K562 (cell line): ENCODE results near the gene TNNT3. TPM values are rescaled to one million over a fixed set of nuclear protein-coding genes. Genes with fewer than 3 reads are reported as not detected.

Experiments used
- ATAC-seq: fragments of 200-7000 bp; cut with Tn5 transposase; 3 replicates; pipeline ENCODE4 v1.9.1; 2020; ENCODE audit warnings: moderate library complexity
- BruUV-seq: library from RNA; stranded (reverse); fragments of 400-500 nt; replicated peaks from 2 replicates; lab custom pipeline; 2021; lab: Mats Ljungman, UMichigan
- CTCF ChIA-PET: fragments of 300-600 bp; formaldehyde crosslinking; extraction: SDS; loops from one replicate; lab custom pipeline; 2021; ENCODE audit warnings: low intra/inter-chr PET ratio; lab: Yijun Ruan, JAX
- POLR2A ChIA-PET: fragments of 300-600, 350-650 bp; sonication (Branson Sonifier 250); formaldehyde crosslinking; extraction: SDS; loops from one replicate; lab custom pipeline; 2021; ENCODE audit warnings: antibody characterized with exemption, inconsistent platforms; lab: Yijun Ruan, JAX
- DNase-seq, 4 experiments: peaks; one replicate each; pipeline versions ENCODE4 v3.0.0 to v3.0.0-alpha.2; 2011 to 2018; ENCODE audit warnings: low spot score in 3 of 4, mixed read lengths in 3 of 4; ENCODE audit errors: extremely low read depth in 1 of 4
- FAIRE-seq: peaks from 2 replicates; lab custom pipeline; 2011; peaks lifted over from hg19 to GRCh38; lab: Jason Lieb, UNC
- H2AFZ ChIP-seq: 2 replicates; pipeline ENCODE4 v1.6.0; 2011; ENCODE audit warnings: low read depth, low read length, control low read depth, inconsistent platforms
- H3K27ac ChIP-seq: fragments of 200-600 bp; 3 replicates; pipeline ENCODE4 v1.8.0; 2011; ENCODE audit warnings: low read depth, mild to moderate bottlenecking, control low read depth, inconsistent platforms, low read length, moderate library complexity, mixed read lengths; ENCODE audit errors: extremely low read depth
- H3K27me3 ChIP-seq, 2 experiments: fragments of 300-600 bp in 1 of 2; 2 replicates in 1 of 2; 3 replicates in 1 of 2; pipeline versions ENCODE4 v1.6.0 to v1.8.0; 2011; ENCODE audit warnings: inconsistent platforms in 2 of 2, low read length in 2 of 2, mild to moderate bottlenecking in 1 of 2, mixed read lengths in 1 of 2, moderate library complexity in 1 of 2; ENCODE audit not compliant: control insufficient read depth in 2 of 2, insufficient read depth in 2 of 2
- H3K36me3 ChIP-seq: fragments of 300-600 bp; 3 replicates; pipeline ENCODE4 v1.8.0; 2011; ENCODE audit warnings: mild to moderate bottlenecking, low read length, inconsistent platforms; ENCODE audit not compliant: control insufficient read depth, insufficient read depth
- H3K4me1 ChIP-seq, 2 experiments: fragments of 200-600 bp in 1 of 2; replicated peaks in 1 of 2; 2 replicates in 1 of 2; 3 replicates in 1 of 2; pipeline versions ENCODE4 v1.5.1 to v1.8.0; 2011; ENCODE audit warnings: inconsistent platforms in 2 of 2, low read length in 2 of 2, mild to moderate bottlenecking in 1 of 2, mixed read lengths in 1 of 2, moderate library complexity in 1 of 2; ENCODE audit not compliant: control insufficient read depth in 2 of 2, insufficient read depth in 2 of 2
- H3K4me2 ChIP-seq: 2 replicates; pipeline ENCODE4 v1.6.1; 2011; ENCODE audit warnings: low read length, control low read depth, inconsistent platforms, mixed read lengths; ENCODE audit not compliant: insufficient read depth
- H3K4me3 ChIP-seq: fragments of 200-600 bp; sonication (generic), shearing (Covaris generic); 2 replicates; pipeline ENCODE4 v1.5.1; 2016; ENCODE audit warnings: control low read depth, inconsistent platforms
- H3K79me2 ChIP-seq: fragments of 200-600 bp; 3 replicates; pipeline ENCODE4 v1.8.0; 2011; ENCODE audit warnings: low read length, inconsistent platforms; ENCODE audit not compliant: control insufficient read depth, insufficient read depth
- H3K9ac ChIP-seq, 2 experiments: 2 replicates each; pipeline versions ENCODE4 v1.6.0 to v1.6.1; 2011; ENCODE audit warnings: low read depth in 2 of 2, low read length in 2 of 2, control low read depth in 1 of 2, inconsistent platforms in 1 of 2, mild to moderate bottlenecking in 1 of 2, mixed read lengths in 1 of 2; ENCODE audit not compliant: insufficient read depth in 1 of 2
- H3K9me1 ChIP-seq: one replicate; pipeline ENCODE4 v1.6.0; 2011; ENCODE audit warnings: inconsistent platforms, mild to moderate bottlenecking, low read length, moderate library complexity; ENCODE audit not compliant: control insufficient read depth, insufficient read depth
- H3K9me3 ChIP-seq: replicated peaks from 2 replicates; pipeline ENCODE4 v1.5.1; 2011; ENCODE audit warnings: low read depth, low read length, inconsistent platforms; ENCODE audit not compliant: control insufficient read depth, insufficient read depth
- H4K20me1 ChIP-seq: replicated peaks from 2 replicates; pipeline ENCODE4 v1.6.1; 2011; ENCODE audit warnings: low read length, inconsistent platforms, mixed read lengths; ENCODE audit not compliant: control insufficient read depth, insufficient read depth
- HCFC1 ChIP-seq: IDR thresholded peaks from 2 replicates; pipeline ENCODE4 v1.6.1; 2012; ENCODE audit warnings: low read depth, low read length, improper control_type of control experiment
- POLR2A ChIP-seq: fragments of 450-650 bp; conservative IDR thresholded peaks from 2 replicates; pipeline ENCODE4 v1.6.1; 2016
- WGBS: fragments of 100-300 bp; shearing (Covaris generic); methylation state at CpG from one replicate; pipeline ENCODE4 v1.1.6; 2016; ENCODE audit warnings: low coverage, mixed read lengths; ENCODE audit not compliant: insufficient coverage; ENCODE audit errors: missing lambda C conversion rate; 5-methylcytosine and 5-hydroxymethylcytosine counted together
- in situ Hi-C: fragments of 300-500 bp; cut with MboI; formaldehyde crosslinking; loops from 4 replicates; pipeline ENCODE4 v1.15.0; 2018; ENCODE audit warnings: inconsistent platforms, mixed read lengths
- intact Hi-C: fragments of 100-400 bp; cut with micrococcal nuclease; formaldehyde crosslinking; loops from 2 replicates; pipeline ENCODE4 v1.14.2; 2022
- polyA plus RNA-seq, 8 experiments: library from polyadenylated mRNA; depleted of rRNA in 4 of 8; stranded (reverse) in 5 of 8; unstranded in 3 of 8; fragments of >200 nt; fragmentation: Nextera tagmentation in 2 of 8; fragmentation: Illumina TruSeq in 1 of 8; extraction: Ambion mirVana in 2 of 8; extraction: Trizol in 1 of 8; gene quantifications; 2 replicates each; pipeline versions ENCODE4 v1.2.1 to v1.2.3, GENCODE V29; 2011 to 2014; ENCODE audit warnings: inconsistent platforms in 1 of 8, missing spikeins in 1 of 8
- total RNA-seq, 7 experiments: library from RNA; depleted of rRNA in 6 of 7; stranded (reverse); fragments of >200 nt in 6 of 7; fragmentation: Illumina TruSeq in 2 of 7; extraction: Trizol in 2 of 7; gene quantifications; 2 replicates each; pipeline versions ENCODE4 v1.2.1 to v1.2.3, GENCODE V29; 2011 to 2021; ENCODE audit warnings: low replicate concordance in 1 of 7
- TF ChIP-seq, protein P1 (sequence below): conservative IDR thresholded peaks from 2 replicates; pipeline ENCODE4 v1.6.1; 2011; ENCODE audit warnings: low read depth, mild to moderate bottlenecking, low read length; ENCODE audit not compliant: control insufficient read depth

Gene TNNT3
- total and polyA plus RNA-seq, 9 of the 15 experiments (the other 6 are each of a cell fraction or from before 2014, with no cell fraction given), result 0.10 TPM; not detected in 8

DNA sequence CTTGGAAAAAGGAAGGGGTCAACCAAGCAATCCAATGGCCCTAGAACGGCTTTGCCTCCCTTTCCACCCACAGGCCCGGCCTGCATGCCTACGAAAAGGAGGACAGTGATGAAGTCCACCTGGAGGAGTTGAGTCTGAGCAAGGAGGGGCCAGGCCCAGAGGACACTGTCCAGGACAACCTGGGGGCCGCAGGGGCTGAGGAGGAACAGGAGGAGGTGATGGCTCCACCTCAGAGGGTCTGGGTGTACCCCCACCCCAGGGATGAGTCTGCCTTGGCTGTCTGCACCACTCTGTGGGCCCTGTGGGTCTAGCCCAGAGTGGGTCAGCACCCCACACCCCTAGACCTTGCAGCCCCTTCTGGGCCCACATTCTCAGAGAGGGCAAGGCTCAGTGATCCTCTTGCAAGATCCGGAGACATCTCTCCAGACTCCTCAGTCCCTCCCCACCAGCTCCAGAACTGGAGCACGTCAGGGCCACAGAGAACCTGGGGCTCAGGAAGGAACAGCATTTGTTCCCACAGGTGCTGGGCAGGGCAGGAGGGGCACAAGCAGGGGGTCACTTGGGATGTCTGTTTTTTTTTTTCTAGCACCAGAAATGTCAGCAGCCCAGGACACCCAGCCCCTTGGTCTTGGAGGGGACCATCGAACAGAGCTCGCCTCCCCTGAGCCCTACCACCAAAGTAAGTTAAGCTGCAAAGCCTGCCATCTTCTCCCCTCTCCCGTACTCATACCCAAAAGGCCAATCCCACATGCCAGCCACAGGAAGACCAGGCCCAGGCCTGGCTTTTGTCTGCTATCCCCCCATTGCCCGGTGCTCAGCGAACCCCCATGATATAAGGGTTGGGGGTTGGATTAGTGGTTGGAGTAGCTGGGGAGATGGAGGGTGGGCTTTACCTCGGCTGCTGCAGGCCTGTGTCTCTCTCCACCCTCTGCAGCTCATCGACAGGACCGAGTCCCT, 35.9 kb upstream of the TNNT3 start:
- no peaks in the 10 kb centered on the region for H3K9me3 ChIP-seq
- in situ Hi-C loops, result loop anchor here (5.0 kb wide), 1 partner anchor 34 kb away; the partner anchor contains the start of gene TNNT3
- POLR2A ChIA-PET, result interaction anchor here (0.5 to 0.6 kb wide), 2 partner anchors 59 to 224 kb away, joined by 3 read pairs; no protein-coding TSS in a partner anchor
- no peaks in the 10 kb centered on the region for H3K36me3 ChIP-seq
- WGBS, result 0% methylated on average over 14 of the region's 14 CpGs
- intact Hi-C loops, result loop anchor here (2.0 kb wide), 1 partner anchor 47 kb away; no protein-coding TSS in a partner anchor
- H3K27me3 ChIP-seq, result peaks cover 3 to 48% of the 10 kb centered on the region in 2 experiments; a peak in 4 of 5 replicates
- FAIRE-seq, result no peak
- TF ChIP-seq HCFC1 (no peak), POLR2A (no peak)
- TF ChIP-seq, protein P1, sequence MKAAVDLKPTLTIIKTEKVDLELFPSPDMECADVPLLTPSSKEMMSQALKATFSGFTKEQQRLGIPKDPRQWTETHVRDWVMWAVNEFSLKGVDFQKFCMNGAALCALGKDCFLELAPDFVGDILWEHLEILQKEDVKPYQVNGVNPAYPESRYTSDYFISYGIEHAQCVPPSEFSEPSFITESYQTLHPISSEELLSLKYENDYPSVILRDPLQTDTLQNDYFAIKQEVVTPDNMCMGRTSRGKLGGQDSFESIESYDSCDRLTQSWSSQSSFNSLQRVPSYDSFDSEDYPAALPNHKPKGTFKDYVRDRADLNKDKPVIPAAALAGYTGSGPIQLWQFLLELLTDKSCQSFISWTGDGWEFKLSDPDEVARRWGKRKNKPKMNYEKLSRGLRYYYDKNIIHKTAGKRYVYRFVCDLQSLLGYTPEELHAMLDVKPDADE, result no peak
- TF ChIP-seq, all 486 proteins: peak for 0
- Histone ChIP-seq H3K4me3 (no peak overlapping the region), H3K9ac (no peak overlapping the region; a peak in 1 of 4 replicates), H3K79me2 (no peaks in the 10 kb centered on the region), H3K4me1 (peaks cover 0 to 27% of the 10 kb centered on the region in 2 experiments; a peak in 1 of 5 replicates), H3K4me2 (no peak overlapping the region), H2AFZ (no peak overlapping the region), H4K20me1 (peaks cover 7% of the 10 kb centered on the region; the same call in 1 of the 2 replicates), H3K27ac (no peak overlapping the region), H3K9me1 (no peaks in the 10 kb centered on the region)
- no peak for DNase-seq
- no TSS peak for BruUV-seq
- no peak for ATAC-seq
- CTCF ChIA-PET, result interaction anchor here (0.6 to 6.5 kb wide), 2 partner anchors 52 to 117 kb away, joined by 4 to 93 read pairs; partner anchors contain the start of gene H19
